Neural progenitor cell (in vitro differentiated cells): ENCODE measurements around the gene ZC2HC1C. TPM values are rescaled to one million over a fixed set of nuclear protein-coding genes. Genes with fewer than 3 reads are reported as not detected.
A peak's percentile ranks its signal among the peaks of the same experiment; 100 is the strongest.

Source experiments
- DNase-seq: peaks from one replicate; pipeline ENCODE4 v3.0.0-alpha.2; 2016; ENCODE audit warnings: low spot score
- H2AFZ ChIP-seq: fragments of 200-600 bp; sonication (generic); replicated peaks from 2 replicates; pipeline ENCODE4 v1.6.1; 2016; ENCODE audit warnings: antibody characterized with exemption
- H3F3A ChIP-seq: fragments of 200-600 bp; sonication (generic); 2 replicates; pipeline ENCODE4 v1.6.1; 2016; ENCODE audit warnings: antibody characterized with exemption, low read depth
- H3K27ac ChIP-seq: fragments of 200-600 bp; sonication (generic); 2 replicates; pipeline ENCODE4 v1.5.1; 2016; ENCODE audit warnings: mild to moderate bottlenecking
- H3K27me3 ChIP-seq: fragments of 200-600 bp; sonication (generic); 2 replicates; pipeline ENCODE4 v1.6.1; 2016; ENCODE audit warnings: mild to moderate bottlenecking, moderate library complexity
- H3K36me3 ChIP-seq: fragments of 200-600 bp; sonication (generic); 2 replicates; pipeline ENCODE4 v1.5.1; 2016
- H3K4me1 ChIP-seq: fragments of 200-600 bp; sonication (generic); 2 replicates; pipeline ENCODE4 v1.6.1; 2016; ENCODE audit warnings: mixed run types
- H3K4me2 ChIP-seq: fragments of 200-600 bp; sonication (generic); 2 replicates; pipeline ENCODE4 v1.6.1; 2016
- H3K4me3 ChIP-seq: fragments of 200-600 bp; sonication (generic); 2 replicates; pipeline ENCODE4 v1.5.1; 2016
- H3K79me2 ChIP-seq: fragments of 200-600 bp; sonication (generic); 2 replicates; pipeline ENCODE4 v1.6.1; 2016; ENCODE audit warnings: low read depth
- H3K9ac ChIP-seq: fragments of 200-600 bp; sonication (generic); 2 replicates; pipeline ENCODE4 v1.6.1; 2016
- H3K9me3 ChIP-seq: fragments of 200-600 bp; sonication (generic); 2 replicates; pipeline ENCODE4 v1.5.1; 2016; ENCODE audit warnings: low read depth
- H4K20me1 ChIP-seq: fragments of 200-600 bp; sonication (generic); 2 replicates; pipeline ENCODE4 v1.6.1; 2016; ENCODE audit warnings: low read depth
- H3K27ac Mint-ChIP-seq: 3 replicates; pipeline ENCODE4 v1.8.0; 2021; ENCODE audit warnings: mixed read lengths
- H3K27me3 Mint-ChIP-seq: 2 replicates; pipeline ENCODE4 v1.8.0; 2022; ENCODE audit warnings: low read depth, mild to moderate bottlenecking, inconsistent platforms, moderate library complexity, mixed read lengths; ENCODE audit not compliant: insufficient read depth
- H3K36me3 Mint-ChIP-seq: 3 replicates; pipeline ENCODE4 v1.8.0; 2021; ENCODE audit warnings: mixed read lengths
- H3K4me1 Mint-ChIP-seq: 3 replicates; pipeline ENCODE4 v1.8.0; 2021; ENCODE audit warnings: mixed read lengths
- H3K4me3 Mint-ChIP-seq: 3 replicates; pipeline ENCODE4 v1.8.0; 2021; ENCODE audit warnings: mild to moderate bottlenecking, moderate library complexity, mixed read lengths
- H3K9me3 Mint-ChIP-seq: 3 replicates; pipeline ENCODE4 v1.8.0; 2020; ENCODE audit warnings: mixed read lengths
- CTCF ChIP-seq: fragments of 200-600 bp; sonication (generic); IDR thresholded peaks from 2 replicates; pipeline ENCODE4 v1.5.1; 2017; ENCODE audit warnings: antibody characterized with exemption, mild to moderate bottlenecking
- EZH2 ChIP-seq: fragments of 200-600 bp; sonication (generic); IDR thresholded peaks from 2 replicates; pipeline ENCODE4 v1.6.1; 2017; ENCODE audit warnings: antibody characterized with exemption, mild to moderate bottlenecking, moderate library complexity
- EZH2phosphoT487 ChIP-seq: fragments of 200-600 bp; sonication (generic); IDR thresholded peaks from 2 replicates; pipeline ENCODE4 v1.6.1; 2017; ENCODE audit warnings: antibody characterized with exemption
- total RNA-seq: library from RNA; depleted of rRNA; stranded (reverse); fragments of >200 nt; gene quantifications from 2 replicates; pipeline ENCODE4 v1.2.3, GENCODE V29; 2015; ENCODE audit warnings: low replicate concordance

ZC2HC1C gene
- total RNA-seq, 1 donor from 2014 or later = 0.94 TPM

DNA sequence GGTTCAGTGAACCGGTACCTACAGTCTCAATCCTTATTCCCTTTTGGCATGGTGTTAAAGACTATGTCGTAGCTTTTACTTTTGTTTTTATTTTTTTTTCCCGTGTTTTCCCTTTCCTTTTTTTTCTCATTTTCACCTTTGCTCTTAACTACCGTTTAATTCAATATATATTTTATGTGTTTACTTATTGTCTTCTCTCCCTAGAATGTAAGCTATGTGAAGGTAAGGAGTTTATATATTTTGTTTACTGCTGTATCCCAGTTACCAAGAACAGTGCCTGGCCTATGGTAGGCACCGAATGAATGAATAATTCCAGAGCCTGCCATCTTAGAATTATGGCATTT, 17.9 kb upstream of the ZC2HC1C start:
- no peak for DNase-seq
- peaks cover 14% of the 10 kb centered on the region for H3K79me2 ChIP-seq
- peaks cover 27% of the 10 kb centered on the region for H3F3A ChIP-seq
- Mint-ChIP-seq H3K9me3 (peaks cover 7% of the 10 kb centered on the region), H3K36me3 (peaks cover 32% of the 10 kb centered on the region), H3K27ac (peak overlapping the region; percentile 80), H3K4me1 (peaks cover 12% of the 10 kb centered on the region), H3K27me3 (peaks cover 5% of the 10 kb centered on the region), H3K4me3 (peak overlapping the region; percentile 91)
- H4K20me1 ChIP-seq = no peaks in the 10 kb centered on the region
- no peaks in the 10 kb centered on the region for H3K36me3 ChIP-seq
- TF ChIP-seq EZH2phosphoT487 (no peak), EZH2 (no peak), CTCF (no peak)
- no peaks in the 10 kb centered on the region for H3K9me3 ChIP-seq
- peak overlapping the region; percentile 51 for H3K4me3 ChIP-seq
- no peaks in the 10 kb centered on the region for H3K27me3 ChIP-seq
- no peak overlapping the region for H3K27ac ChIP-seq
- no peak overlapping the region for H3K9ac ChIP-seq
- H3K4me1 ChIP-seq = peaks cover 10% of the 10 kb centered on the region
- peak overlapping the region; percentile 92 for H2AFZ ChIP-seq
- H3K4me2 ChIP-seq = peak overlapping the region; percentile 86

DNA sequence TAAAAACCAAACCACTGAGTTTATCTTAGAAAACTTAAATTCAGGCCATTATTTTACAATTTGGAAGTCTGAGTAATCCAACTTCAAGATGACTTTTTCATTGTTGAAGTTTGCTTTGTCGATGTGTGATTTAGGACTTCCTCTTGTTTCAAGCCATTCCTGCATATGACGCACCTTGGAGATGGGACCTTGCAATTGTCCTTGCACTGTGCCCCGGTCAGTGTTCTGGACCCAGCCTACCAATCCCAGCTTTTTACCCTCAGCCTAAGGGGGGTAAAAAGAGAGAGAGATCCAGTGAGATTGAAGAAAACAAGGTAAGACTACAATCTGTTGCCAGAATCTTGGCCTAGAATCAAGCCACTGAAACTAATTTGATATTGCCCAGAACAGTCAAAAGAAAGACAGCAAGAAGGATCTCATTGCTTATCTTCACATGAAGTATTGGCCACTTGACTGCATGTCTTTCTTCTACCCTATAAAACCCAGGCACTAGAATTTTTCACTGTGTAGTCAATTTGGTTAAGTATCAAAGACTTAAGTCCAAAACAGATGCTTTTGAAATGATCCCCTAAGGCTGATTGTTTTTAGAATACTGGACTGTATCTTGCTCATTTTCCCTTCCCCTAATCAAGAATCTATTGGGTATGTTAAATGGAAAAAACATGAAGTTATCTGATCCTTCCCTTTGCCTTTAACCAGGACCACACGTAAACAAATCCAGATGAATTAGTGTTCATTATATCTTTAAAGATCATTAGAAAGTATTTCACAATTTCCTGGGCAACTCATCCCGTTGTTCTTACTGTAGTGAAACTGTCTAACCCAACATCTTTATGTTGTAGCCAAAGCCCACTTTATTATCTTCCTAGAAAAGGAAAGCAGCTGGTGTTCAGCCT, 15.8 kb upstream of the ZC2HC1C start:
- H3K4me3 Mint-ChIP-seq = no peak overlapping the region

GRCh38 chr14:75054421-75054820, 15.0 kb upstream of the ZC2HC1C start:
- H3K27ac ChIP-seq = no peak overlapping the region
- H3K27ac Mint-ChIP-seq = no peak overlapping the region
- H3K4me1 ChIP-seq = peaks cover 10% of the 10 kb centered on the region
- H3K9me3 ChIP-seq = no peaks in the 10 kb centered on the region
- H3K4me3 Mint-ChIP-seq = no peak overlapping the region
- no peak overlapping the region for H3K9ac ChIP-seq
- DNase-seq = no peak
- H3K4me1 Mint-ChIP-seq = peaks cover 12% of the 10 kb centered on the region
- peaks cover 28% of the 10 kb centered on the region for H3K36me3 Mint-ChIP-seq
- H3K4me3 ChIP-seq = no peak overlapping the region
- H4K20me1 ChIP-seq = no peaks in the 10 kb centered on the region
- peaks cover 7% of the 10 kb centered on the region for H3K9me3 Mint-ChIP-seq
- H3F3A ChIP-seq = peaks cover 27% of the 10 kb centered on the region
- no peak overlapping the region for H3K4me2 ChIP-seq
- no peak for TF ChIP-seq EZH2phosphoT487
- TF ChIP-seq CTCF = no peak
- TF ChIP-seq EZH2 = no peak
- peaks cover 1% of the 10 kb centered on the region for H3K36me3 ChIP-seq
- H3K79me2 ChIP-seq = peaks cover 20% of the 10 kb centered on the region
- no peak overlapping the region for H2AFZ ChIP-seq
- H3K27me3 ChIP-seq = no peaks in the 10 kb centered on the region
- H3K27me3 Mint-ChIP-seq = peaks cover 5% of the 10 kb centered on the region

More for the DNA sequence above, 15.8 kb upstream of the ZC2HC1C start:
- H3K27ac ChIP-seq = no peak overlapping the region
- H3K9ac ChIP-seq = no peak overlapping the region
- H3K79me2 ChIP-seq = peaks cover 20% of the 10 kb centered on the region
- no peaks in the 10 kb centered on the region for H3K36me3 ChIP-seq
- Mint-ChIP-seq H3K27ac (no peak overlapping the region), H3K27me3 (peaks cover 5% of the 10 kb centered on the region), H3K4me1 (peaks cover 12% of the 10 kb centered on the region), H3K9me3 (peaks cover 5% of the 10 kb centered on the region), H3K36me3 (peaks cover 29% of the 10 kb centered on the region)
- H3K27me3 ChIP-seq = no peaks in the 10 kb centered on the region
- H3K9me3 ChIP-seq = no peaks in the 10 kb centered on the region
- DNase-seq = no peak
- no peak overlapping the region for H3K4me2 ChIP-seq
- H2AFZ ChIP-seq = no peak overlapping the region
- no peak overlapping the region for H3K4me3 ChIP-seq
- H3F3A ChIP-seq = peaks cover 27% of the 10 kb centered on the region
- TF ChIP-seq CTCF (no peak), EZH2phosphoT487 (no peak), EZH2 (no peak)
- H4K20me1 ChIP-seq = no peaks in the 10 kb centered on the region
- peaks cover 10% of the 10 kb centered on the region for H3K4me1 ChIP-seq
